K562 (cell line): ENCODE results near the gene TMCO4. TPM values are rescaled to one million over a fixed set of nuclear protein-coding genes. Genes with fewer than 3 reads are reported as not detected.

Experiments
- ATAC-seq: fragments of 200-7000 bp; cut with Tn5 transposase; 3 replicates; pipeline ENCODE4 v1.9.1; 2020; ENCODE audit warnings: moderate library complexity
- BruUV-seq: library from RNA; stranded (reverse); fragments of 400-500 nt; replicated peaks from 2 replicates; lab custom pipeline; 2021; lab: Mats Ljungman, UMichigan
- CTCF ChIA-PET: fragments of 300-600 bp; formaldehyde crosslinking; extraction: SDS; loops from one replicate; lab custom pipeline; 2021; ENCODE audit warnings: low intra/inter-chr PET ratio; lab: Yijun Ruan, JAX
- POLR2A ChIA-PET: fragments of 300-600, 350-650 bp; sonication (Branson Sonifier 250); formaldehyde crosslinking; extraction: SDS; loops from one replicate; lab custom pipeline; 2021; ENCODE audit warnings: antibody characterized with exemption, inconsistent platforms; lab: Yijun Ruan, JAX
- DNase-seq, 4 experiments: peaks; one replicate each; pipeline versions ENCODE4 v3.0.0 to v3.0.0-alpha.2; 2011 to 2018; ENCODE audit warnings: low spot score in 3 of 4, mixed read lengths in 3 of 4; ENCODE audit errors: extremely low read depth in 1 of 4
- FAIRE-seq: peaks from 2 replicates; lab custom pipeline; 2011; peaks lifted over from hg19 to GRCh38; lab: Jason Lieb, UNC
- H2AFZ ChIP-seq: 2 replicates; pipeline ENCODE4 v1.6.0; 2011; ENCODE audit warnings: low read depth, low read length, control low read depth, inconsistent platforms
- H3K27ac ChIP-seq: fragments of 200-600 bp; 3 replicates; pipeline ENCODE4 v1.8.0; 2011; ENCODE audit warnings: low read depth, mild to moderate bottlenecking, control low read depth, inconsistent platforms, low read length, moderate library complexity, mixed read lengths; ENCODE audit errors: extremely low read depth
- H3K27me3 ChIP-seq, 2 experiments: fragments of 300-600 bp in 1 of 2; 2 replicates in 1 of 2; 3 replicates in 1 of 2; pipeline versions ENCODE4 v1.6.0 to v1.8.0; 2011; ENCODE audit warnings: inconsistent platforms in 2 of 2, low read length in 2 of 2, mild to moderate bottlenecking in 1 of 2, mixed read lengths in 1 of 2, moderate library complexity in 1 of 2; ENCODE audit not compliant: control insufficient read depth in 2 of 2, insufficient read depth in 2 of 2
- H3K36me3 ChIP-seq: fragments of 300-600 bp; 3 replicates; pipeline ENCODE4 v1.8.0; 2011; ENCODE audit warnings: mild to moderate bottlenecking, low read length, inconsistent platforms; ENCODE audit not compliant: control insufficient read depth, insufficient read depth
- H3K4me1 ChIP-seq, 2 experiments: fragments of 200-600 bp in 1 of 2; replicated peaks in 1 of 2; 2 replicates in 1 of 2; 3 replicates in 1 of 2; pipeline versions ENCODE4 v1.5.1 to v1.8.0; 2011; ENCODE audit warnings: inconsistent platforms in 2 of 2, low read length in 2 of 2, mild to moderate bottlenecking in 1 of 2, mixed read lengths in 1 of 2, moderate library complexity in 1 of 2; ENCODE audit not compliant: control insufficient read depth in 2 of 2, insufficient read depth in 2 of 2
- H3K4me2 ChIP-seq: 2 replicates; pipeline ENCODE4 v1.6.1; 2011; ENCODE audit warnings: low read length, control low read depth, inconsistent platforms, mixed read lengths; ENCODE audit not compliant: insufficient read depth
- H3K4me3 ChIP-seq: fragments of 200-600 bp; sonication (generic), shearing (Covaris generic); 2 replicates; pipeline ENCODE4 v1.5.1; 2016; ENCODE audit warnings: control low read depth, inconsistent platforms
- H3K79me2 ChIP-seq: fragments of 200-600 bp; 3 replicates; pipeline ENCODE4 v1.8.0; 2011; ENCODE audit warnings: low read length, inconsistent platforms; ENCODE audit not compliant: control insufficient read depth, insufficient read depth
- H3K9ac ChIP-seq, 2 experiments: 2 replicates each; pipeline versions ENCODE4 v1.6.0 to v1.6.1; 2011; ENCODE audit warnings: low read depth in 2 of 2, low read length in 2 of 2, control low read depth in 1 of 2, inconsistent platforms in 1 of 2, mild to moderate bottlenecking in 1 of 2, mixed read lengths in 1 of 2; ENCODE audit not compliant: insufficient read depth in 1 of 2
- H3K9me1 ChIP-seq: one replicate; pipeline ENCODE4 v1.6.0; 2011; ENCODE audit warnings: inconsistent platforms, mild to moderate bottlenecking, low read length, moderate library complexity; ENCODE audit not compliant: control insufficient read depth, insufficient read depth
- H3K9me3 ChIP-seq: replicated peaks from 2 replicates; pipeline ENCODE4 v1.5.1; 2011; ENCODE audit warnings: low read depth, low read length, inconsistent platforms; ENCODE audit not compliant: control insufficient read depth, insufficient read depth
- H4K20me1 ChIP-seq: replicated peaks from 2 replicates; pipeline ENCODE4 v1.6.1; 2011; ENCODE audit warnings: low read length, inconsistent platforms, mixed read lengths; ENCODE audit not compliant: control insufficient read depth, insufficient read depth
- CHD4 ChIP-seq: fragments of 200-600 bp; sonication (generic); IDR thresholded peaks from 3 replicates; pipeline ENCODE4 v1.6.1; 2012; ENCODE audit warnings: low read depth, mild to moderate bottlenecking, mixed read lengths, low read length, inconsistent platforms; ENCODE audit not compliant: insufficient read depth, insufficient replicate concordance, poor library complexity, severe bottlenecking
- E2F3 ChIP-seq: fragments of 250-450 bp; sonication (Bioruptor Pico); IDR thresholded peaks from 2 replicates; pipeline ENCODE4 v1.4.0; 2020; ENCODE audit warnings: mild to moderate bottlenecking
- HDAC1 ChIP-seq, 2 experiments: fragments of 450-650 bp; IDR thresholded peaks; 2 replicates each; pipeline ENCODE4 v1.6.1; 2016 to 2017; ENCODE audit warnings: inconsistent platforms in 1 of 2, mild to moderate bottlenecking in 1 of 2, moderate library complexity in 1 of 2
- MCM7 ChIP-seq, 2 experiments: fragments of 450-650 bp; IDR thresholded peaks; 2 replicates each; pipeline ENCODE4 v1.6.1; 2016 to 2018
- MXI1 ChIP-seq: IDR thresholded peaks from 2 replicates; pipeline ENCODE4 v1.6.1; 2011; ENCODE audit warnings: low read depth, mild to moderate bottlenecking, improper control_type of control experiment, low read length
- NELFE ChIP-seq: IDR thresholded peaks from 2 replicates; pipeline ENCODE4 v1.6.1; 2011; ENCODE audit warnings: mild to moderate bottlenecking; ENCODE audit not compliant: insufficient read depth, insufficient read length
- NFE2 ChIP-seq: IDR thresholded peaks from 2 replicates; pipeline ENCODE4 v1.6.1; 2014; ENCODE audit warnings: antibody characterized with exemption, low read depth
- NUFIP1 ChIP-seq: fragments of 450-650 bp; IDR thresholded peaks from 2 replicates; pipeline ENCODE4 v1.6.1; 2018; ENCODE audit not compliant: partially characterized antibody
- RB1 ChIP-seq: fragments of 450-650 bp; IDR thresholded peaks from 2 replicates; pipeline ENCODE4 v1.6.1; 2017; ENCODE audit warnings: low read depth, mild to moderate bottlenecking
- TAF1 ChIP-seq: IDR thresholded peaks from 2 replicates; pipeline ENCODE4 v1.6.1; 2011; ENCODE audit warnings: mild to moderate bottlenecking, low read length, moderate library complexity; ENCODE audit not compliant: insufficient read depth, control insufficient read depth, severe bottlenecking; ENCODE audit errors: extremely low read depth
- ZBED1 ChIP-seq: IDR thresholded peaks from 2 replicates; pipeline ENCODE4 v1.6.1; 2014
- ZNF197 ChIP-seq: fragments of 200-800 bp; sonication (Bioruptor generic); IDR thresholded peaks from 2 replicates; pipeline ENCODE4 v1.6.1; 2016; ENCODE audit warnings: low read depth, missing genetic modification characterization, missing compliant biosample characterization
- WGBS: fragments of 100-300 bp; shearing (Covaris generic); methylation state at CpG from one replicate; pipeline ENCODE4 v1.1.6; 2016; ENCODE audit warnings: low coverage, mixed read lengths; ENCODE audit not compliant: insufficient coverage; ENCODE audit errors: missing lambda C conversion rate; 5-methylcytosine and 5-hydroxymethylcytosine counted together
- in situ Hi-C: fragments of 300-500 bp; cut with MboI; formaldehyde crosslinking; loops from 4 replicates; pipeline ENCODE4 v1.15.0; 2018; ENCODE audit warnings: inconsistent platforms, mixed read lengths
- intact Hi-C: fragments of 100-400 bp; cut with micrococcal nuclease; formaldehyde crosslinking; loops from 2 replicates; pipeline ENCODE4 v1.14.2; 2022
- polyA plus RNA-seq, 8 experiments: library from polyadenylated mRNA; depleted of rRNA in 4 of 8; stranded (reverse) in 5 of 8; unstranded in 3 of 8; fragments of >200 nt; fragmentation: Nextera tagmentation in 2 of 8; fragmentation: Illumina TruSeq in 1 of 8; extraction: Ambion mirVana in 2 of 8; extraction: Trizol in 1 of 8; gene quantifications; 2 replicates each; pipeline versions ENCODE4 v1.2.1 to v1.2.3, GENCODE V29; 2011 to 2014; ENCODE audit warnings: inconsistent platforms in 1 of 8, missing spikeins in 1 of 8
- total RNA-seq, 7 experiments: library from RNA; depleted of rRNA in 6 of 7; stranded (reverse); fragments of >200 nt in 6 of 7; fragmentation: Illumina TruSeq in 2 of 7; extraction: Trizol in 2 of 7; gene quantifications; 2 replicates each; pipeline versions ENCODE4 v1.2.1 to v1.2.3, GENCODE V29; 2011 to 2021; ENCODE audit warnings: low replicate concordance in 1 of 7
- TF ChIP-seq, protein P1 (sequence below): fragments of 450-650 bp; formaldehyde crosslinking; conservative IDR thresholded peaks from 2 replicates; pipeline ENCODE4 v1.4.0; 2022; ENCODE audit warnings: mild to moderate bottlenecking, missing genetic modification characterization
- TF ChIP-seq, protein P2 (sequence below): sonication (generic); formaldehyde crosslinking; IDR thresholded peaks from 2 replicates; pipeline ENCODE4 v1.8.1; 2023; ENCODE audit warnings: missing genetic modification reagents, mild to moderate bottlenecking, borderline replicate concordance
- TF ChIP-seq, protein P3 (sequence below): sonication (generic); formaldehyde crosslinking; IDR thresholded peaks from 2 replicates; pipeline ENCODE4 v1.5.0; 2020; ENCODE audit warnings: missing genetic modification reagents

The TMCO4 gene
- total and polyA plus RNA-seq, 9 of the 15 experiments (the other 6 are each of a cell fraction or from before 2014, with no cell fraction given), result 0.06 to 2.1 (median 1.2) TPM

DNA sequence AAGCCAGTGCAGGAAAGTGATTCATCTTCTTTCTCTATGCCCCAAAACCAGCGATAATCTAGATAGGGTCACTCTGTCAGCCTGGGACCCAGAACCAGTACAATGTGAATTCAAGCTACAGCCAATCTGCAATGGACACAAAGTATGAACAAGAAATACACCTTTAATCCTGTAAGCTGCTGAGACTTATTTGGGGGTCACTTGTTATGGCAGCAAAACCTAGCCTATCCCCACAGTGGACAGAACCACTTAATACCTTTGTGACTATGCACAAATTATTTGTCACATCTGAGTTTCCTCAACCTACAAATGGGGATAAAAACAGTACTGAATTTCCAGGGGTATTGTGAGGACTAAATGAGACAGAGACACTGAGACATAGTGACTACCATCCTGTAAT, 50.0 kb downstream of the TMCO4 start:
- intact Hi-C loops, result no loop called here
- Histone ChIP-seq H3K4me3 (no peak overlapping the region), H3K4me2 (no peak overlapping the region), H3K4me1 (no peaks in the 10 kb centered on the region; a peak in 1 of 5 replicates), H3K27ac (no peak overlapping the region), H3K9me3 (no peaks in the 10 kb centered on the region), H4K20me1 (0 out of 2 replicates have a peak, but pooled peaks cover 10% of the 10 kb centered on the region), H2AFZ (no peak overlapping the region), H3K79me2 (no peaks in the 10 kb centered on the region), H3K36me3 (no peaks in the 10 kb centered on the region), H3K9me1 (no peaks in the 10 kb centered on the region), H3K27me3 (peaks cover 34 to 65% of the 10 kb centered on the region in 2 experiments; a peak in 4 of 5 replicates), H3K9ac (no peak overlapping the region)
- ChIA-PET POLR2A (interaction anchor here (0.6 kb wide), 1 partner anchor 613 kb away, joined by 3 read pairs; no protein-coding TSS in a partner anchor), CTCF (no interaction called here)
- in situ Hi-C loops, result no loop called here
- BruUV-seq, result no TSS peak
- WGBS, result 0% methylated on average over 1 of the region's 1 CpG
- ATAC-seq, result no peak
- DNase-seq, result no peak
- no peak for FAIRE-seq
- TF ChIP-seq NUFIP1, result no peak
- no peak for TF ChIP-seq MXI1
- TF ChIP-seq ZNF197 (CRISPR knock-in tag), result no peak
- TF ChIP-seq CHD4, result no peak
- TF ChIP-seq NELFE, result no peak
- no peak for TF ChIP-seq E2F3 (CRISPR knock-in tag)
- TF ChIP-seq, protein P1, sequence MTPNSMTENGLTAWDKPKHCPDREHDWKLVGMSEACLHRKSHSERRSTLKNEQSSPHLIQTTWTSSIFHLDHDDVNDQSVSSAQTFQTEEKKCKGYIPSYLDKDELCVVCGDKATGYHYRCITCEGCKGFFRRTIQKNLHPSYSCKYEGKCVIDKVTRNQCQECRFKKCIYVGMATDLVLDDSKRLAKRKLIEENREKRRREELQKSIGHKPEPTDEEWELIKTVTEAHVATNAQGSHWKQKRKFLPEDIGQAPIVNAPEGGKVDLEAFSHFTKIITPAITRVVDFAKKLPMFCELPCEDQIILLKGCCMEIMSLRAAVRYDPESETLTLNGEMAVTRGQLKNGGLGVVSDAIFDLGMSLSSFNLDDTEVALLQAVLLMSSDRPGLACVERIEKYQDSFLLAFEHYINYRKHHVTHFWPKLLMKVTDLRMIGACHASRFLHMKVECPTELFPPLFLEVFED (CRISPR knock-in tag), result no peak
- TF ChIP-seq, protein P2, sequence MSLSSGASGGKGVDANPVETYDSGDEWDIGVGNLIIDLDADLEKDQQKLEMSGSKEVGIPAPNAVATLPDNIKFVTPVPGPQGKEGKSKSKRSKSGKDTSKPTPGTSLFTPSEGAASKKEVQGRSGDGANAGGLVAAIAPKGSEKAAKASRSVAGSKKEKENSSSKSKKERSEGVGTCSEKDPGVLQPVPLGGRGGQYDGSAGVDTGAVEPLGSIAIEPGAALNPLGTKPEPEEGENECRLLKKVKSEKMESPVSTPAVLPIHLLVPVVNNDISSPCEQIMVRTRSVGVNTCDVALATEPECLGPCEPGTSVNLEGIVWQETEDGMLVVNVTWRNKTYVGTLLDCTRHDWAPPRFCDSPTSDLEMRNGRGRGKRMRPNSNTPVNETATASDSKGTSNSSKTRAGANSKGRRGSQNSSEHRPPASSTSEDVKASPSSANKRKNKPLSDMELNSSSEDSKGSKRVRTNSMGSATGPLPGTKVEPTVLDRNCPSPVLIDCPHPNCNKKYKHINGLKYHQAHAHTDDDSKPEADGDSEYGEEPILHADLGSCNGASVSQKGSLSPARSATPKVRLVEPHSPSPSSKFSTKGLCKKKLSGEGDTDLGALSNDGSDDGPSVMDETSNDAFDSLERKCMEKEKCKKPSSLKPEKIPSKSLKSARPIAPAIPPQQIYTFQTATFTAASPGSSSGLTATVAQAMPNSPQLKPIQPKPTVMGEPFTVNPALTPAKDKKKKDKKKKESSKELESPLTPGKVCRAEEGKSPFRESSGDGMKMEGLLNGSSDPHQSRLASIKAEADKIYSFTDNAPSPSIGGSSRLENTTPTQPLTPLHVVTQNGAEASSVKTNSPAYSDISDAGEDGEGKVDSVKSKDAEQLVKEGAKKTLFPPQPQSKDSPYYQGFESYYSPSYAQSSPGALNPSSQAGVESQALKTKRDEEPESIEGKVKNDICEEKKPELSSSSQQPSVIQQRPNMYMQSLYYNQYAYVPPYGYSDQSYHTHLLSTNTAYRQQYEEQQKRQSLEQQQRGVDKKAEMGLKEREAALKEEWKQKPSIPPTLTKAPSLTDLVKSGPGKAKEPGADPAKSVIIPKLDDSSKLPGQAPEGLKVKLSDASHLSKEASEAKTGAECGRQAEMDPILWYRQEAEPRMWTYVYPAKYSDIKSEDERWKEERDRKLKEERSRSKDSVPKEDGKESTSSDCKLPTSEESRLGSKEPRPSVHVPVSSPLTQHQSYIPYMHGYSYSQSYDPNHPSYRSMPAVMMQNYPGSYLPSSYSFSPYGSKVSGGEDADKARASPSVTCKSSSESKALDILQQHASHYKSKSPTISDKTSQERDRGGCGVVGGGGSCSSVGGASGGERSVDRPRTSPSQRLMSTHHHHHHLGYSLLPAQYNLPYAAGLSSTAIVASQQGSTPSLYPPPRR (CRISPR knock-in tag), result no peak
- TF ChIP-seq MCM7 (IDR thresholded peaks at IDR 0.05), result no peak
- TF ChIP-seq RB1, result no peak
- TF ChIP-seq NFE2, result no peak
- TF ChIP-seq, protein P3, sequence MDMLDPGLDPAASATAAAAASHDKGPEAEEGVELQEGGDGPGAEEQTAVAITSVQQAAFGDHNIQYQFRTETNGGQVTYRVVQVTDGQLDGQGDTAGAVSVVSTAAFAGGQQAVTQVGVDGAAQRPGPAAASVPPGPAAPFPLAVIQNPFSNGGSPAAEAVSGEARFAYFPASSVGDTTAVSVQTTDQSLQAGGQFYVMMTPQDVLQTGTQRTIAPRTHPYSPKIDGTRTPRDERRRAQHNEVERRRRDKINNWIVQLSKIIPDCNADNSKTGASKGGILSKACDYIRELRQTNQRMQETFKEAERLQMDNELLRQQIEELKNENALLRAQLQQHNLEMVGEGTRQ, result no peak
- TF ChIP-seq TAF1, result no peak
- TF ChIP-seq HDAC1 (IDR thresholded peaks at IDR 0.05), result no peak
- no peak for TF ChIP-seq ZBED1
